Endothelial cell (in vitro differentiated cells): Measurements from ENCODE around the gene LIN7B. TPM values are rescaled to one million over a fixed set of nuclear protein-coding genes. Genes with fewer than 3 reads are reported as not detected.

Experiments used
- DNase-seq: peaks from one replicate; pipeline ENCODE4 v3.0.0; 2021; ENCODE audit warnings: low spot score
- H3K27ac Mint-ChIP-seq: one replicate; pipeline ENCODE4 v1.8.0; 2021; ENCODE audit warnings: mixed read lengths, inconsistent platforms; ENCODE audit not compliant: unreplicated experiment
- H3K27me3 Mint-ChIP-seq: one replicate; pipeline ENCODE4 v1.8.0; 2021; ENCODE audit warnings: mild to moderate bottlenecking, moderate library complexity, mixed read lengths, inconsistent platforms; ENCODE audit not compliant: unreplicated experiment
- H3K36me3 Mint-ChIP-seq: one replicate; pipeline ENCODE4 v1.8.0; 2021; ENCODE audit warnings: mild to moderate bottlenecking, low read depth, mixed read lengths, inconsistent platforms; ENCODE audit not compliant: unreplicated experiment
- H3K4me1 Mint-ChIP-seq: one replicate; pipeline ENCODE4 v1.8.0; 2021; ENCODE audit warnings: mild to moderate bottlenecking, mixed read lengths, inconsistent platforms; ENCODE audit not compliant: unreplicated experiment
- H3K4me3 Mint-ChIP-seq: one replicate; pipeline ENCODE4 v1.8.0; 2021; ENCODE audit warnings: mild to moderate bottlenecking, mixed read lengths, inconsistent platforms; ENCODE audit not compliant: unreplicated experiment
- H3K9me3 Mint-ChIP-seq: one replicate; pipeline ENCODE4 v1.8.0; 2021; ENCODE audit warnings: mixed read lengths, inconsistent platforms; ENCODE audit not compliant: unreplicated experiment
- CTCF ChIP-seq: fragments of 200-600 bp; sonication (generic); IDR thresholded peaks from one replicate; pipeline ENCODE4 v1.5.0; 2021; ENCODE audit warnings: antibody characterized with exemption; ENCODE audit not compliant: unreplicated experiment
- total RNA-seq: library from RNA; stranded (reverse); fragmentation: NEBNext Ultra II Directional; extraction: Animal tissue kit (Norgen Biotek cat#: 25700); gene quantifications from one replicate; pipeline ENCODE4 v1.2.1, GENCODE V29; 2021; ENCODE audit not compliant: unreplicated experiment

LIN7B gene
- total RNA-seq, 1 donor from 2014 or later = 5.8 TPM

GRCh38 chr19:49154279-49154678, 40.1 kb downstream of the LIN7B start:
- no peak for TF ChIP-seq CTCF
- H3K9me3 Mint-ChIP-seq = no peaks in the 10 kb centered on the region
- no peak for DNase-seq
- peaks cover 20% of the 10 kb centered on the region for H3K36me3 Mint-ChIP-seq
- H3K27ac Mint-ChIP-seq = no peak overlapping the region
- H3K4me1 Mint-ChIP-seq = peaks cover 20% of the 10 kb centered on the region
- peak overlapping the region; percentile 75 for H3K4me3 Mint-ChIP-seq
- H3K27me3 Mint-ChIP-seq = peaks cover 20% of the 10 kb centered on the region

- no peak within 1 kb of the TSS for H3K27ac Mint-ChIP-seq
- H3K36me3 Mint-ChIP-seq = peaks cover 25% of the 10 kb centered on the region
- no peak for TF ChIP-seq CTCF
- H3K9me3 Mint-ChIP-seq = no peaks in the 10 kb centered on the region
- peaks cover 24% of the 10 kb centered on the region for H3K4me1 Mint-ChIP-seq
- no peak for DNase-seq
- peaks cover 20% of the 10 kb centered on the region for H3K27me3 Mint-ChIP-seq
- H3K4me3 Mint-ChIP-seq = peak within 1 kb of the TSS; percentile 75
These were observed 41.0 kb downstream of the LIN7B start, which contains the start of gene HRC for GRCh38 chr19:49155005-49155819. Gene HRC (minus strand): TSS chr19:49155396. CDS start chr19:49155237, 159 bp downstream.

- H3K4me1 Mint-ChIP-seq = peaks cover 24% of the 10 kb centered on the region
- peak overlapping the region; percentile 48 for H3K4me3 Mint-ChIP-seq
- H3K27me3 Mint-ChIP-seq = peaks cover 22% of the 10 kb centered on the region
- H3K9me3 Mint-ChIP-seq = no peaks in the 10 kb centered on the region
- no peak for DNase-seq
- peaks cover 30% of the 10 kb centered on the region for H3K36me3 Mint-ChIP-seq
- H3K27ac Mint-ChIP-seq = no peak overlapping the region
- TF ChIP-seq CTCF = no peak
These were observed 41.7 kb downstream of the LIN7B start for GRCh38 chr19:49155820-49156346.

GRCh38 chr19:49157445-49158224, 43.5 kb downstream of the LIN7B start, which contains the start of gene TRPM4:
Gene TRPM4 (plus strand): TSS chr19:49157792. CDS start chr19:49157867, 75 bp downstream.
- Mint-ChIP-seq H3K4me3 (peak within 1 kb of the TSS; percentile 92), H3K4me1 (peaks cover 21% of the 10 kb centered on the region), H3K27ac (peak within 1 kb of the TSS; percentile 39), H3K27me3 (peaks cover 20% of the 10 kb centered on the region), H3K9me3 (no peaks in the 10 kb centered on the region), H3K36me3 (peaks cover 36% of the 10 kb centered on the region)
- no peak for TF ChIP-seq CTCF
- peak; percentile 91 for DNase-seq
